Measurements from ENCODE around the gene SHISA2. TPM values are rescaled to one million over a fixed set of nuclear protein-coding genes. Genes with fewer than 3 reads are reported as not detected.

SHISA2 gene
- total RNA-seq, 1 experiment from 2014 or later = 20.5 TPM

DNA sequence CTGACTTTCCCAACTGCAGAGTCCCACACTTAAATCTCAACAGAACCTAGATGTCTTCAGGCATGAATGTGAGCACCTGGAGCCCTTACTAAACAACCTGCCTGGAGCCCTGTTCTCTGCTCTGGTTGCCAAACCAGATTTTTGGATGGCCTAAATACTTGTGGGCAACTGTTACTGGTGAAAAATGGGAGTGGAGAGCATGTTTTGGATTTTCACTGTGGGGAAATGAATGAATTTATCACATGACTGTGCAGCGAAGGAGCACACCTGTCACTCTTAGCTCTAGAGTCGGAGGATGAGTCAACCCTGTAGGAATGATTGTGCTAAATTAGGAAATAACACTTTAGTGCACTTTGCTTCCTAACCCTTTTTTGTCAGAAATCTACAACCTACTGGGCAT, 30.3 kb downstream of the SHISA2 start (continued):
- TF ChIP-seq, protein P1, sequence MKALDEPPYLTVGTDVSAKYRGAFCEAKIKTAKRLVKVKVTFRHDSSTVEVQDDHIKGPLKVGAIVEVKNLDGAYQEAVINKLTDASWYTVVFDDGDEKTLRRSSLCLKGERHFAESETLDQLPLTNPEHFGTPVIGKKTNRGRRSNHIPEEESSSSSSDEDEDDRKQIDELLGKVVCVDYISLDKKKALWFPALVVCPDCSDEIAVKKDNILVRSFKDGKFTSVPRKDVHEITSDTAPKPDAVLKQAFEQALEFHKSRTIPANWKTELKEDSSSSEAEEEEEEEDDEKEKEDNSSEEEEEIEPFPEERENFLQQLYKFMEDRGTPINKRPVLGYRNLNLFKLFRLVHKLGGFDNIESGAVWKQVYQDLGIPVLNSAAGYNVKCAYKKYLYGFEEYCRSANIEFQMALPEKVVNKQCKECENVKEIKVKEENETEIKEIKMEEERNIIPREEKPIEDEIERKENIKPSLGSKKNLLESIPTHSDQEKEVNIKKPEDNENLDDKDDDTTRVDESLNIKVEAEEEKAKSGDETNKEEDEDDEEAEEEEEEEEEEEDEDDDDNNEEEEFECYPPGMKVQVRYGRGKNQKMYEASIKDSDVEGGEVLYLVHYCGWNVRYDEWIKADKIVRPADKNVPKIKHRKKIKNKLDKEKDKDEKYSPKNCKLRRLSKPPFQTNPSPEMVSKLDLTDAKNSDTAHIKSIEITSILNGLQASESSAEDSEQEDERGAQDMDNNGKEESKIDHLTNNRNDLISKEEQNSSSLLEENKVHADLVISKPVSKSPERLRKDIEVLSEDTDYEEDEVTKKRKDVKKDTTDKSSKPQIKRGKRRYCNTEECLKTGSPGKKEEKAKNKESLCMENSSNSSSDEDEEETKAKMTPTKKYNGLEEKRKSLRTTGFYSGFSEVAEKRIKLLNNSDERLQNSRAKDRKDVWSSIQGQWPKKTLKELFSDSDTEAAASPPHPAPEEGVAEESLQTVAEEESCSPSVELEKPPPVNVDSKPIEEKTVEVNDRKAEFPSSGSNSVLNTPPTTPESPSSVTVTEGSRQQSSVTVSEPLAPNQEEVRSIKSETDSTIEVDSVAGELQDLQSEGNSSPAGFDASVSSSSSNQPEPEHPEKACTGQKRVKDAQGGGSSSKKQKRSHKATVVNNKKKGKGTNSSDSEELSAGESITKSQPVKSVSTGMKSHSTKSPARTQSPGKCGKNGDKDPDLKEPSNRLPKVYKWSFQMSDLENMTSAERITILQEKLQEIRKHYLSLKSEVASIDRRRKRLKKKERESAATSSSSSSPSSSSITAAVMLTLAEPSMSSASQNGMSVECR (CRISPR knock-in tag; IDR thresholded peaks at IDR 0.05; ENCODE audit: borderline replicate concordance) = no peak
- no peak for TF ChIP-seq SMAD3 (CRISPR knock-in tag; IDR thresholded peaks at IDR 0.05; ENCODE audit: borderline replicate concordance)
- TF ChIP-seq, protein P2, sequence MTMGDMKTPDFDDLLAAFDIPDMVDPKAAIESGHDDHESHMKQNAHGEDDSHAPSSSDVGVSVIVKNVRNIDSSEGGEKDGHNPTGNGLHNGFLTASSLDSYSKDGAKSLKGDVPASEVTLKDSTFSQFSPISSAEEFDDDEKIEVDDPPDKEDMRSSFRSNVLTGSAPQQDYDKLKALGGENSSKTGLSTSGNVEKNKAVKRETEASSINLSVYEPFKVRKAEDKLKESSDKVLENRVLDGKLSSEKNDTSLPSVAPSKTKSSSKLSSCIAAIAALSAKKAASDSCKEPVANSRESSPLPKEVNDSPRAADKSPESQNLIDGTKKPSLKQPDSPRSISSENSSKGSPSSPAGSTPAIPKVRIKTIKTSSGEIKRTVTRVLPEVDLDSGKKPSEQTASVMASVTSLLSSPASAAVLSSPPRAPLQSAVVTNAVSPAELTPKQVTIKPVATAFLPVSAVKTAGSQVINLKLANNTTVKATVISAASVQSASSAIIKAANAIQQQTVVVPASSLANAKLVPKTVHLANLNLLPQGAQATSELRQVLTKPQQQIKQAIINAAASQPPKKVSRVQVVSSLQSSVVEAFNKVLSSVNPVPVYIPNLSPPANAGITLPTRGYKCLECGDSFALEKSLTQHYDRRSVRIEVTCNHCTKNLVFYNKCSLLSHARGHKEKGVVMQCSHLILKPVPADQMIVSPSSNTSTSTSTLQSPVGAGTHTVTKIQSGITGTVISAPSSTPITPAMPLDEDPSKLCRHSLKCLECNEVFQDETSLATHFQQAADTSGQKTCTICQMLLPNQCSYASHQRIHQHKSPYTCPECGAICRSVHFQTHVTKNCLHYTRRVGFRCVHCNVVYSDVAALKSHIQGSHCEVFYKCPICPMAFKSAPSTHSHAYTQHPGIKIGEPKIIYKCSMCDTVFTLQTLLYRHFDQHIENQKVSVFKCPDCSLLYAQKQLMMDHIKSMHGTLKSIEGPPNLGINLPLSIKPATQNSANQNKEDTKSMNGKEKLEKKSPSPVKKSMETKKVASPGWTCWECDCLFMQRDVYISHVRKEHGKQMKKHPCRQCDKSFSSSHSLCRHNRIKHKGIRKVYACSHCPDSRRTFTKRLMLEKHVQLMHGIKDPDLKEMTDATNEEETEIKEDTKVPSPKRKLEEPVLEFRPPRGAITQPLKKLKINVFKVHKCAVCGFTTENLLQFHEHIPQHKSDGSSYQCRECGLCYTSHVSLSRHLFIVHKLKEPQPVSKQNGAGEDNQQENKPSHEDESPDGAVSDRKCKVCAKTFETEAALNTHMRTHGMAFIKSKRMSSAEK (CRISPR knock-in tag; IDR thresholded peaks at IDR 0.05; ENCODE audit: borderline replicate concordance) = no peak

DNA sequence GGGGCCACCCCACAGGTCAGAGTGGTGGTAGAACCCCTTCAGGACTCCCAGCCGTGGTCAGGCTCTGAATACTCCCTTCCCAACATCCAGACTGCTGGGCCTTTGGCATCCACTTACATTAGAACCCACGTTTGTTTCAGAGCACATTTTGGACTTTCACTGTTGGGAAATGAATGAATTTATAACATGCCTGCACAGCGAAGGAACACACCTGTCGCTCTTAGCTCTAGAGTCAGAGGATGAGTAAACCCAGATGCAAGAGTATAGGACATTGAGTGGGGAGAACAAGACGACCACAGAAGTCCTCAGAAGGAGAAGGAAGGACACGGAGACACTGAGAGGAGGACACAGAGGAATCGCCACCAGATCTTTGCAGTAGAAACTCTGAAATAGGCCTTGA, 30.9 kb downstream of the SHISA2 start:
- no peak overlapping the region for H3K27ac Mint-ChIP-seq
- no peak for TF ChIP-seq ZNF232 (CRISPR knock-in tag; IDR thresholded peaks at IDR 0.05)
- TF ChIP-seq ETV6 (CRISPR knock-in tag; IDR thresholded peaks at IDR 0.05) = no peak
- TF ChIP-seq IRF2 (CRISPR knock-in tag; IDR thresholded peaks at IDR 0.05; ENCODE audit: borderline replicate concordance, low read depth) = no peak
- TF ChIP-seq ZNF121 (CRISPR knock-in tag; IDR thresholded peaks at IDR 0.05) = no peak
- no peak for TF ChIP-seq MYBL2 (CRISPR knock-in tag; IDR thresholded peaks at IDR 0.05)
- TF ChIP-seq, protein P3, sequence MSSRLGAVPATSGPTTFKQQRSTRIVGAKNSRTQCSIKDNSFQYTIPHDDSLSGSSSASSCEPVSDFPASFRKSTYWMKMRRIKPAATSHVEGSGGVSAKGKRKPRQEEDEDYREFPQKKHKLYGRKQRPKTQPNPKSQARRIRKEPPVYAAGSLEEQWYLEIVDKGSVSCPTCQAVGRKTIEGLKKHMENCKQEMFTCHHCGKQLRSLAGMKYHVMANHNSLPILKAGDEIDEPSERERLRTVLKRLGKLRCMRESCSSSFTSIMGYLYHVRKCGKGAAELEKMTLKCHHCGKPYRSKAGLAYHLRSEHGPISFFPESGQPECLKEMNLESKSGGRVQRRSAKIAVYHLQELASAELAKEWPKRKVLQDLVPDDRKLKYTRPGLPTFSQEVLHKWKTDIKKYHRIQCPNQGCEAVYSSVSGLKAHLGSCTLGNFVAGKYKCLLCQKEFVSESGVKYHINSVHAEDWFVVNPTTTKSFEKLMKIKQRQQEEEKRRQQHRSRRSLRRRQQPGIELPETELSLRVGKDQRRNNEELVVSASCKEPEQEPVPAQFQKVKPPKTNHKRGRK (CRISPR knock-in tag; IDR thresholded peaks at IDR 0.05; ENCODE audit: borderline replicate concordance) = no peak
- TF ChIP-seq CREM (CRISPR knock-in tag; IDR thresholded peaks at IDR 0.05) = no peak
- no peak for TF ChIP-seq ELF4 (CRISPR knock-in tag; IDR thresholded peaks at IDR 0.05; ENCODE audit: low read depth)
- TF ChIP-seq, protein P4, sequence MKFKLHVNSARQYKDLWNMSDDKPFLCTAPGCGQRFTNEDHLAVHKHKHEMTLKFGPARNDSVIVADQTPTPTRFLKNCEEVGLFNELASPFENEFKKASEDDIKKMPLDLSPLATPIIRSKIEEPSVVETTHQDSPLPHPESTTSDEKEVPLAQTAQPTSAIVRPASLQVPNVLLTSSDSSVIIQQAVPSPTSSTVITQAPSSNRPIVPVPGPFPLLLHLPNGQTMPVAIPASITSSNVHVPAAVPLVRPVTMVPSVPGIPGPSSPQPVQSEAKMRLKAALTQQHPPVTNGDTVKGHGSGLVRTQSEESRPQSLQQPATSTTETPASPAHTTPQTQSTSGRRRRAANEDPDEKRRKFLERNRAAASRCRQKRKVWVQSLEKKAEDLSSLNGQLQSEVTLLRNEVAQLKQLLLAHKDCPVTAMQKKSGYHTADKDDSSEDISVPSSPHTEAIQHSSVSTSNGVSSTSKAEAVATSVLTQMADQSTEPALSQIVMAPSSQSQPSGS (CRISPR knock-in tag; IDR thresholded peaks at IDR 0.05; ENCODE audit: borderline replicate concordance, low read depth) = no peak
- TF ChIP-seq, protein P5, sequence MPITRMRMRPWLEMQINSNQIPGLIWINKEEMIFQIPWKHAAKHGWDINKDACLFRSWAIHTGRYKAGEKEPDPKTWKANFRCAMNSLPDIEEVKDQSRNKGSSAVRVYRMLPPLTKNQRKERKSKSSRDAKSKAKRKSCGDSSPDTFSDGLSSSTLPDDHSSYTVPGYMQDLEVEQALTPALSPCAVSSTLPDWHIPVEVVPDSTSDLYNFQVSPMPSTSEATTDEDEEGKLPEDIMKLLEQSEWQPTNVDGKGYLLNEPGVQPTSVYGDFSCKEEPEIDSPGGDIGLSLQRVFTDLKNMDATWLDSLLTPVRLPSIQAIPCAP (CRISPR knock-in tag; IDR thresholded peaks at IDR 0.05) = no peak
- TF ChIP-seq ZNF423 (CRISPR knock-in tag; IDR thresholded peaks at IDR 0.05) = no peak
- no peak for TF ChIP-seq MXD4 (CRISPR knock-in tag; IDR thresholded peaks at IDR 0.05; ENCODE audit: borderline replicate concordance)
- peaks cover 40% of the 10 kb centered on the region for H3K4me1 Mint-ChIP-seq
- H3K4me3 Mint-ChIP-seq = no peak overlapping the region
- H3K36me3 Mint-ChIP-seq = no peaks in the 10 kb centered on the region
- ChIA-PET POLR2A (interaction anchor here (1.0 kb wide), 1 partner anchor 31 kb away, joined by 3 read pairs; the partner anchor contains the start of gene SHISA2), CTCF (no interaction called here)
- no peaks in the 10 kb centered on the region for H3K9me3 Mint-ChIP-seq
- no peak for DNase-seq (ENCODE audit: low spot score)
- H3K27me3 Mint-ChIP-seq (ENCODE audit: low read depth) = peaks cover 22% of the 10 kb centered on the region
- ATAC-seq = no peak

Measured in WTC11 (cell line).